NCI-H510A treated with DMSO at 0.1 percent for 48 hours (cell line): Measurements from ENCODE around the gene DNMT1.
"Not testable (repeated sequence)": the region's sequence is repeated elsewhere in the genome, so short reads cannot be mapped to it uniquely, and the experiment has no call there.

Experiments used
- DNase-seq: peaks from one replicate; lab custom pipeline; 2025; lab: John Stamatoyannopoulos, UW

The DNMT1 gene

DNA sequence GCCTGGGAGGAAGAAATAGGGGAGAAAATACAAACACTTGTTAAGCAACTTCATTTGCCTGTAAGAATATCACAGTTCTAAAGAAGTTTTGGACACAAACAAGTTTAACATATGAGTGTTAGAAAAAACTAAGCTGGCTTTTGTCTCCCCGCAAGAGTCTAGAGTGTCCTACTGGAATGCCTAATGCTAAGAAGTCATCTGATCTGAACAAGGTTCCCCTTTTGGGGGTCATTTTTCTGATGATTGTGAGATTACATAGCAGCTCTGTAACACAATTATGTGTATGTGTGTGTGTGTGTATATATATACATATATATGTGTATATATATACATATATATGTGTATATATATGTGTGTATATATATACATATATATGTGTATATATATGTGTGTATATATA is 12.7 kb downstream of the DNMT1 start:
- DNase-seq: no peak

DNA sequence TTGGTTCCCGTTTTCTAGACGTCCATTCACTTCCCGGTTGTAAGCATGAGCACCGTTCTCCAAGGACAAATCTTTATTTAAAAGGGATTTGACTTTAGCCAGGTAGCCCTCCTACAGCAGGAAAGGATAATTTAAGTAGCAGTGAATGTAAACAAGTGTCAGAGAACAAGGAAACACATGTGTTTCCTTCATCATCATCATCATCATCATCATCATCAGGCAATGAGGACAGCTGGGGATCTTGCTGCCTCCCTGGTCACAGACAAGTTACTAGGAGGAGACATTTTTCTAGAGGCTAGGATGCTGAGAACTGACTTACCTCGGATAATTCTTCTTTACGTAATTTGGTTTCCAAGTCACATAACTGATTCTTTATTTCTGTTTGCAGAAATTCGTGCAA is 14.3 kb downstream of the DNMT1 start:
- no peak for DNase-seq

DNA sequence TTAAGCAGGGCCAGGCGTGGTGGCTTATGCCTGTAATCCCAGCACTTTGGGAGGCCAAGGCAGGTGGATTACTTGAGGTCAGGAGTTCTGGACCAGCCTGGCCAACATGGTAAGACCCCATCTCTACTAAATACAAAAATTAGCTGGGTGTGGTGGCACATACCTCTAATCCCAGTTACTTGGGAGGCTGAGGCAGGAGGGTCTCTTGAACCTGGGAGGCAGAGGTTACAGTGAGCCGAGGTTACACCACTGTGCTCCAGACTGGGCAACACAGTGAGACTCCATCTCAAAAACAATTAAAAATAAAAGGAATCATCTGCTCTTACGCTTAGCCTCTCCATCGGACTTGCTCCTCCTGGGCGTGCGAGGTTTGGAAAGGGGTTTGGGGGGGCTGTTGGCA is 14.7 kb downstream of the DNMT1 start:
- not testable (repeated sequence) for DNase-seq

DNA sequence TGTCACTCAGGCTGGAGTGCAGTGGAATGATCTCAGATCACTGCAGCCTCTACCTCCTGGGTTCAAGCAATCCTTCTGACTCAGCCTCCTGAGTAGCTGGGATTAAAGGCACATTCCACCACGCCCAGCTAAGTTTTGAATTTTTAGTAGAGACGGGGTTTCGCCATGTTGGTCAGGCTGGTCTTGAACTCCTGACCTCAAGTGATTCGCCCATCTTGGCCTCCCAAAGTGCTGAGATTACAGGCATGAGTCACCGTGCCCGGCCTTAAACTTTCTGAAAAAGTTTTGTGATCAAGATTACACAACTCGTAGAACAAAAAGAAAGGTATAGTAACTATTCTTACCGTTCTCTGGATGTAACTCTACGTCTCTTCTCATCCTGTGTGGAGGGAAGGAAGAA is 21.2 kb downstream of the DNMT1 start:
- DNase-seq: no peak

DNA sequence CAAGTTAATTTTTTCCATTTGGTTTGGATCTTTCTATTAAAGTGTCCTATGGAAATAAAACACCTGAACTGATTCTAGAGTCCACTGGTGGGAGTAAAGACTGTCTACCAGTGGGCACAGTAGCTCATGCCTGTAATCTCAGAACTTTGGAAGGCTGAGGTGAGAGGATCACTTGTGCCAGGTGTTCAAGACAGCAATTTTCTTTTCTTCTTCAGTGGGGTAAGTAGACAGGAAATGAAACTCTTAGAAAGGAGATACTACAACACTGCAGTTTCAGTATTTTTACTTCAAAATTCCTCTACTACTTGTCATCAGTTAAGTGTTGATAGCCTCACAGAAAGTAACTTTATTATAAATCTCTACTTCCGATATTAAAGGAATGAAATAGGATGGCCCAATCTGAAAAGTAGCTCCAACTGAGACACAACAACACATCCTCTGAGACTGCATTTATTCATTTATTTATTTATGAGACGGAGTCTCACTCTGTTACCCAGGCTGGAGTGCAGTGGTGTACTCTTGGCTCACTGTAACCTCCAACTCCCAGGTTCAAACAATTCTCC is 26.3 kb downstream of the DNMT1 start:
- DNase-seq: no peak

DNA sequence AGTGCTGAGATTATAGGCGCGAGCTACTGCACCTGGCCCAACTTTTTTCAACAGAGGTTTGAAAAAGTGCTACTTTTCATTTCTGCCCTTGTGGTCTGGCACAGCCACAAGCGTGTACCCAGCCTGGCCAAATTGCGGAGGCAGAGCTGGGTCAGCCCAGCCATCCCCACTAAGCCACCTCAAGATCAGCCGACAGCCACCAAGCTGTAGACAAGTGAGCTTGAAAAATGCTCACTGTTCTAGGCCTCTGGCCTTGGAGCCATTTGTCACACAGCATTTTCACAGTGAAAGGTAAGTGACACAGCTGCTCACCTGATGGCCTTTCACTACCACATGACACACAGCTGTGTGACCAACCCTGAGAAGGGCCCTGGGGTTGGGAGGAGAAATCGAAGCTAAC is 27.3 kb downstream of the DNMT1 start:
- no peak for DNase-seq

DNA sequence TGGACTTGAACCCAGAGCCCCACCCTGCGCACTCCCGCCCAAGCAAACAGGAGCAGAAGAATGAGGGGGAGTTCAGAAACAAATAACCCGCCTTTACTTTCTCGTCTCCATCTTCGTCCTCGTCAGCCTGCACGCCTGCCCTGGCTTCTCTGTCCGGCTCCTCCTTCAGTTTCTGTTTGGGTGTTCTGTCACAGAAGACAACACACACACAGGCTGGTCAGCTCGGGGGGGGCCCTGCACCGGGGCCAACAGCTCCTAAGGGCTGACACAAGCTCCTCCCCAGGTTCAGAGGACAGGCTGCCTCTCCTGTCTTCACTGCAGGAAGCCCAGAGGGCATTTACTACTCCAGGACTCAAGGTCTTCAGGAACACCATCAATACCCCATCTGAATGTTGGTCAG is 28.3 kb downstream of the DNMT1 start:
- not testable (repeated sequence) for DNase-seq

DNA sequence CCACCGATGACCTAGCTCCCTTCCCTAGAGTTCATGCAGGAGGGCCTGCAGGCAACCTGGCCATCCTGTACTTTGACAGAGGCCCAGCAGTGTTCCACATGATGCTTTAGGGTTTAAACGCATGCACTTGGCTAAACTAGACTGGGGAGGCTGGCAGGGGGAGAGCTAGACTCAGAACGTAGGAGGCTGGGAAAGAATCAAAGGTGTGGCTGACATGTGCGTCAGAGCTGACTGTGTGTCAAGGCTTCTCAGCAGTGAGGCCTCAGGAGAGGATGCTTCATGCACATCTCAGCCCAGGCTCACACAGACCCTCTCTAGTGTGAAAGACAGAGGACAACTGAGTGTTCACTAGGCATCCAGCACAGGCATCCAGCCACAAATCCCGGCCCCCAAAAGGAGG is 28.7 kb downstream of the DNMT1 start:
- no peak for DNase-seq

DNA sequence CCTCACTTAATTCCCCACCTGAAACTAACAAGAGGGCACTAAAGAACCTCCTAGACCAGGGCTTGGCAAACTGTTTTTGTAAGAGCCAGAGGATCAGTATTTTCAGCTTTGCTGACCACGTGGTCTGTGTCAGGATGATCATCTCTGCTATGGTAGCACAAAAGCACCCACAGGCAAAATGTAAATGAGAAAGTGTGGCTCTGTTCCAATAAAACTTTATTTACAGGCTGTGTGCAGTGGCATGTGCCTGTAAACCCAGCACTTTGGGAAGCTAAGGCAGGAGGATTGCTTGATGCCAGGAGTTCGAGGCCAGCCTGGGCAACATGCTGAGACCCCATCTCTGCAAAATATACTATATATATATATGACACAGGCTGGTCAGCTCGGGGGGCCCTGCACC is 31.2 kb downstream of the DNMT1 start:
- no peak for DNase-seq

DNA sequence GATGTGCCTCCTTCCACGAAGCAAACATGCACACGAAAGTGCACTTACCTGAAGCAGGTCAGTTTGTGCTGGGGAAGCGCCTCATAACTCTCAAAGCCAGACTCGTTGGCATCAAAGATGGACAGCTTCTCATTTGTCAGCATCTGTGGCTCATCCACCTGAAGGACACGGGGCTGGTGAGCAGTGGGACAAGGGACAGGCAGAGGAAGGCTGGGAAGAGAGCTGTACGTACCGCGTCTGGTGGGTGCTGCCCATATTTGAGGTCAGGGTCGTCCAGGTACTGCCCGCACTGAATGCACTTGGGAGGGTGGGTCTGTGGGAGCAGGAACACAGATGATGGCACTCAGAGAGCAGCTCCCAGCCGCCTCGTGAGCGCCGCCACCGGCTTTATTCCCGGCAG is 35.1 kb downstream of the DNMT1 start:
- no peak for DNase-seq

DNA sequence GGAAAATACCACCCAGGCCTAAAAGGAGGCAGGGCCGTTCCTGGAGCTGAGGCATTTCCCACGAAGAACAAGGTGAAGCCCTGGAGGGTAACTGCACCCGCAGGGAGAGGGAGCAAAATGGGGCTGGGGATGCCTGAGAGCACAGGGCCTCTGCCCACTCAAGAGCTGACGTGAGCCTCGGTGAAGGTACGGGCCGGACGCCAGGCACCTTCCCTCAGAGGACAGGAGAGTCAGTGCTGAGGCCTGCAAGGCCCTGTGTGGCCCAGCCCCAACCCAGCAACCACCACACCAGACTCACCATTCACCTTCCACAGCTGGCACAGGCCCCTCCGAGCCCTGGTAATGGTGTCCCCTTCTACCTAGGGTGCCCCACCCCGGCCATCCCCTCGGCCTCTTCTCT is 36.3 kb downstream of the DNMT1 start:
- no peak for DNase-seq

DNA sequence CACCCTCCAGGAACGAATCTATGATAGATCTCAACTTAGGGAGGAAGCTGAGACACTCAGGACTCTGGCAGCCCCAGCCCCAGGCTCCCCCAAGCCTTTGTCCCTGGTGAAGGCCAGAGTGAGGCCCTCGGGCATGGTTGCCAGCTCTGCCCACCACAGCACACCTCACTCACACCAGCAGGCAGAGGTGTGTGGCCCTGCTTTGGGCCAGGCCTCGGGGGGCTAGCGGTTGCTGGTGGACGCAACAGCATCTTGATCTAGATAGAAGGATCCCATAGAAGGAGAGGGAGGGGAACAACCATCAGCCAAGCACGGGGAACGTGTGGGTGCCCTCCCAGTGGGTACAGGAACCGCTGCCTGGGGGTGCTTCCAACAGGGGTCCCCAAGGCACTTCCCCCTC is 36.7 kb downstream of the DNMT1 start:
- DNase-seq: no peak

DNA sequence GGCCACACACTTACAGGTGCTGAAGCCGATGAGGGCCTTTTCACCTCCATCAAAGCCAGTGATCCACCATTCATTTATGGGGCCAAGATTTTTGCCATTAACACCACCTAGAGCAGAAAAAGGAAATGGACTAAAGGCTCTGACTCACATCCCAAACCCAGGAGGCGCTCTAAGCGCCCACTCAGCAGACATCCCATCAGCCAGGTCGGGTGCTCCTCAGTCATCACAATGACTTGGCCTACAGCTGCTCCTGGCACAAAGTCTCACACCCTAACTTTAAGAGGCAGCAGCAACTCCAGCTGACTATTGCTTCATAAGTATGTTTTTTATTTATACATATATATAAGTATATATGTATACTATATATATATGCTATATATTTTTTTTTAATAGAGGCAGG is 38.9 kb downstream of the DNMT1 start:
- DNase-seq: no peak

DNA sequence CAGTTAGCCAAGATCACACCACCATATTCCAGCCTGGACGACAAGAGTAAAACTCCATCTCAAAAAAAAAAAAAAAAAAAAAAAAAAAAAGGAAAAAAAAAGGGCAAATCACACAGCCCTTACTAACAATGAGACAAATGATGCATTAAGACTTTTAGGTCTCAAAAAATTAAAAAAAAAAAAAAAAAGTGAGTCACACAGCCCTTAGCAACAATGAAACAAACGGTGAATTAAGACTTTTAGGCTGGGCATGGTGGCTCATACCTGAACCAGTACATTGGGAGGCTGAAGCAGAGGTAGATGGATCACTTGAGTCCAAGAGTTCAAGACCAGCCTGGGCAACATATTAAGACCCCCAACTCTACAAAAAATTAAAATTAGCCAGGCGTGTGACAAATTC is 42.7 kb downstream of the DNMT1 start:
- DNase-seq: no peak

DNA sequence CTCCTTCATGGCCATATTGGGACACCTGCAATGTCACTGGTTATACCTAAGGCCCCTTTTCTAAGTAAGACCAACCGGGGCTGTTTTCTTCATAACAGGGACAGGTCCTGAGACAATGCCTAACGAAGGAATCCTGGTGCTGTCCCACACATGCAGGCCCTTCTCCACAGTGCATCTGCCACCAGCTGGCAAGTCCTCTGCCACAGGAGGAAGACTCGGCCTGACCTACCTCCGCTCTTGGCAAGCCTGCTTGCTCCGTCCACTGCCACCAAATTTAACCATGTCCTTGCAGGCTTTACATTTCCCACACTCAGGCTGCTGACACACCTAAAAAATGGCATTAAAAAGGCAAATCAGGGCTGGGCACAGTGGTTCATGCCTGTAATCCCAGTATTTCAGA is 43.2 kb downstream of the DNMT1 start:
- no peak for DNase-seq

DNA sequence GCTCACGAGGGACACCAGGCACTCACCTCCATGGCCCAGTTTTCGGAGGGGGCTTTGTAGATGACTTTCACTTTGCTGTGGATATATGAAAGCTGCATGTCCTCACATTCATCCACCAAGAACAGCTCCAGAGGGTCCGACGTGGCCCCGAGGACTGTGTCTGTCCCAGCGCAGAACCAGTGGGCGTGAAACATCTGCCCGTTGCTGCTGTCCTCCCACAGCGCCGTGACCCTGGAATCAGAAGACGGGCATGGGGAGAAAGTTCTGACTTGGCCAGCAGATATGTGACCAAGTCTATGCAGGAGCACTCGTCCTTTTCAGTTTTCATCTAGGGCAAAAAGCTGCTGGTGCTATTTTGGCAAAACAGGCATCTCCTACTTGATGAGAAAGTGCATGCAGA is 45.3 kb downstream of the DNMT1 start:
- no peak for DNase-seq

DNA sequence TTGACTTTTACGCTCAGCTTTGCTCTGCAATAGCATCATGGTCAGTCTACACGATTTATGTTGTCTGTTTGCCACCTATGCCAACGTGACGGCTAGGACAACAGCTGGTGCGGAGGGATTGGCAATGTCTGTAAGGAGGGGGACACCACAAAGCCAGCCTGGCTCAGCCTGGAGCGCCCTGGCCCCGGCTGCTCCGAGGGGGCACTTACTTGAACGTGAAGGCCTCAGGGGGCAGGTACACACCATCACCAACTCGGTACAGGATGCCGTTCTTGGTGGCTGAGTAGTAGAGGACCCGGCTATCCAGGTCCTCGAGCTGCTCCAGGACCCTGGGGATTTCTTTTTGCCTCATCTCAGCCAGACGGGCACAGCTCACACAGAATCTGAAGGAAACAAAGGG is 48.6 kb downstream of the DNMT1 start:
- DNase-seq: no peak

DNA sequence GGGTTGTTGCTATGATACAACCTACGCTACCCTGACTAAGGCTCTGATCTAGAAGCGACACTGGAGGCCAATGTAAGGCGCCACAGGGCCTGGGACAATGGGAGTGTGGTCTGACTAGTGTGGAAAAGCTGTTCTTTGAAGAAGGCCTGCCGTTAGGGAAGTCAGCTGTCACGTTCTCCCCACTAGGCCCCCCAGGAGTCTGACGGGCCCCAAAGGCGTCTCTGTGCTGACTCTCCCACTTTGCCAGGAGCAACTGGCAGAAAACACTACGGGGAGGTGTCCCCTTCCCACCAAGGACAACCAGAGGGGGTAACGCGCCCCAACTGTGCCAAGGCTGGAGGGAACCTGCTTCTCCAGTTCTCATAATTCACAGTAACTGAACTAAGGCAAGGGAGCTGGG is 49.7 kb downstream of the DNMT1 start:
- DNase-seq: no peak

DNA sequence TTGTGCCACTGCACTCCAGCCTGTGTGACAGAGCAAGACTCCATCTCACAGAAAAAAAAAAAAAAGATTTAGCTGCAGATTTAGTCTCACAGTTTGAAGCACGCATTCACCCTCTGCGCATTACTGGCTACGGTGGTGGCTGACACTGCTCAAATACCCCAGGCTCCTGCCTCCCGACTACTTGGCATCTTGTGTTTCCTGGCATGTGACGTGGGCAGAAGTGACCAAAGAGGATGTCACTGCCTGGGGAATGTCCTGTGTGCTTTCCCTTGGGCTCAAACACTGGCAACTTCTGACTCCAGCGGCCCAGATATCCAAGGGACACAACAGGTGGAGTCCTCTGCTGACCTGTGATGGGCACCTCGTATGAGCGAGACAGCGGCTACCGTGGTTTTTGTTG is 50.4 kb downstream of the DNMT1 start:
- no peak for DNase-seq

DNA sequence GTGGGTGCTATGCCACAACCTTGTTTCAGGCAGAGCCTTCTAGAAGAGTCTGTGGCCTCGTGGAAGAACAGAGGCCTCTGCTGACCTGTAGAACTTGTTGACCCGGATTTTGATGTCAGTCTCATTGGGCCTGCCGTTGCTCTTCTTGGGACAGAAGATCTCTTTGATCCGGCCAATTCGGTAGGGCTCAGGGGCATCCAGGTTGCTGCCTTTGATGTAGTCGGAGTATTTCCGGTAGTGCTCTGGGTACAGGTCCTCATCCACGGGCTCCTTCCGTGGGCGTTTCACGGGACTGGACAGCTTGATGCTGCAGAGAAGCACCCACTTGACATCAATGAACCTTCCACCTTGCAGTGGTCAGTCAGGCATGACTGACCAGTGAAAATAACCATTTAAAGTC is 51.1 kb downstream of the DNMT1 start:
- DNase-seq: no peak

DNA sequence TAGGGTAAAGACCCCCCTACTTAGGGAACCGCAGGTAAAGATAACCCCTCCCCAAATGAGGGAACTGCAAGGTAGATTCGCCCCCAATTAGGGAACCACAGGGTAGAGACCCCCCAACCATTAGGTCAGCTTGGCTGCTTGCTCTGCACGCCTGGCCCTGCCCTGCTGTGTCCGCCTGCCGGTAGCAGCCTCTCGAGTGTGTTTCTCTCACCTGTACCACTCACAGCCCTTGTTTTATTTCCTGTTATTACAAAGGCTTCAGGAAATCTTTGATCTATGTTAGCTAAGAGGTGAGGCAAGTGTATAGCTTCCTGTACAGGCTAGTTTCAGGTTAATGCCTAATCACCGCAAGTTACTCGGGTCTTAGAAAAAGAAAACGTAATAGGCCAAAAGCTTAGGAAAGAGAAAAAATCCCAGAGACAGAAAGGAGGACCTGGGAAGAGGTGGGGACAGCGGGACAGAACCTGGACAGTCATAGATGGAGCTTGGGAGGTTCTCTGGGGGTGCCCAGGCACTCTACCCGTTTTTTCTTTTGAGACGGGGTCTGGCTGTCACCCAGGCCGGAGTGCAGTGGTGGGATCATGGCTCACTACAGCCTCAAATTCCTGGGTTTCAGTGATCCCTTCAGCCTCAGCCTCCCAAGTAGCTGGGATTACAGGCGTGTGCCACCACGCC is 51.9 kb downstream of the DNMT1 start:
- no peak for DNase-seq

DNA sequence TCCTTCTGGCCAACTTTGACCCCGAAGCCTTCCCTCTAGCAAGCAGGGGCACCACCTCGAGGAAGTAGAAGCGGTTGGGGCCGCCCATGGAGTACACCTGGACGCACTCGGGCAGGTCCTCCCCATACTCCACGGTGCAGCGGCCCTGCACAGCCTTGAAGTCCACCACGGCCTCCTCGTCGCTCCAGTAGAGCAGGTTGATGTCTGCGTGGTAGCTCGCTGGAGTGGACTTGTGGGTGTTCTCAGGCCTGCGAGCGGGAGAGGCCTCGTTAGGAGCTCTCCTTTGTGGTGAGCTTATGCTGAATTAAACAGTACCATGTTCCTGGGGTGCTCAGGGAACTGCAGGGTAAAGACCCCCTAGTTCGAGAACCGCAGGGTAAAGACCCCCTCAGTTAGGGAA is 52.8 kb downstream of the DNMT1 start:
- no peak for DNase-seq

DNA sequence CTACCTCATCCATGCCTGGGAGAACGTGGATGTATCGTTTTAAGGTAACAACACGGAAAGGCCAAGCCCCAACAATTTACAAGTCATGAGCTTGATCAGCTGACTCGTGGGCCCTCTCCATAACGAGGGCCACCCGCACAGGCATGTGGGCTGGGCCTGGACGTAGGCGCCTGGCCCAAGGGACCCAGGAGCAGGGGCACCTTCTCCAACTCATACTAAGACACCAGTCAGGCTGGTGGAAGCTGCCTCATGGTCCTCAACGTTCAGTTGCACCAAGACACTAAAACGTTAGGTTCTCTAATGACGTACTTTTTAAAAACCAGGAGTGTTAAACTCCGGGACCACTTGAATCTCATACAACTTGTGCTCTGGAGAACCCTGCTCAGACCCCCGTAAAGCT is 53.3 kb downstream of the DNMT1 start:
- no peak for DNase-seq

DNA sequence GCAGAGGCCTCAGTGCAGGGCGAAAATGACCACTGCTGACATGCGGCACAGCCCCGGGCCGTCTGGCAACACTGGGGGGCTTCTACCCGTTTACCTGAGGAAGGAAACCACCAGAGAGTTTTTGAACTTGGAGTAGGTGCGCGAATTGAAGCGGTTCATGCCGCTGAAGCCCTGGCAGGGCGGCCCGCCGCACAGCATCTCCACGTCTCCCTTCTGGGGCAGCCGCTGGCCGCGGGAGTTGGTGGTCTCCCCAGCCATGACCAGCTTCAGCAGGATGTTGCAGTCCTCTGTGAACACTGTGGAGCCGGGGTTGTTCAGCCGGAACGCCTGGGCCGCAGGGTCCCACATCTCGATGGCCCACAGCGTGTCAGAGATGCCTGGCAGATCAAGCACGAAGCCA is 54.8 kb downstream of the DNMT1 start:
- no peak for DNase-seq
